ENCODE measurements around the gene CELA1. TPM values are rescaled to one million over a fixed set of nuclear protein-coding genes. Genes with fewer than 3 reads are reported as not detected.

The CELA1 gene
- total and polyA plus RNA-seq, 2 of the 13 experiments (the other 11 are each of a cell fraction or from before 2014, with no cell fraction given), result not detected

DNA sequence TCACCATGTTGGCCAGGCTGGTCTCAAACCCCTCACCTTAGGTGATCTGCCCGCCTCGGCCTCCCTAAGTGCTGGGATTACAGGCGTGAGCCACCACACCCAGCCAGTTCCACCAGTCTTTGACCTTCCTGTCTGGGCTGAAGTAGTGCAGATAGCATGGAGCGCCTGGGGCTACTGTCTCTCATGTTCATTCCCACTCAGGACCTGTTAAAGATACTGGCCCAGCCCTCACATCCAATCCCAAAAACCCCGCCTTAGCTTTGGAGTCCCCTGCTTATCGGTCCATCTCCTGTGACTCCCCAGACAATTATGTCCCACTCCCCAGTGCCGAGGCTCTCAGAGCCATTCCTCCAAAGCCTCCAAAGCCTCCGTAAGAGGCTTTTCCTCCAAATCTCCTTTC is 12.0 kb upstream of the CELA1 start:
- ATAC-seq, result no peak
- H3K36me3 ChIP-seq (replicated peaks in 1 of 2; ENCODE audit: control insufficient read depth in 1 of 2, insufficient read depth in 2 of 2, low read length in 2 of 2), result no peaks in the 10 kb centered on the region

DNA sequence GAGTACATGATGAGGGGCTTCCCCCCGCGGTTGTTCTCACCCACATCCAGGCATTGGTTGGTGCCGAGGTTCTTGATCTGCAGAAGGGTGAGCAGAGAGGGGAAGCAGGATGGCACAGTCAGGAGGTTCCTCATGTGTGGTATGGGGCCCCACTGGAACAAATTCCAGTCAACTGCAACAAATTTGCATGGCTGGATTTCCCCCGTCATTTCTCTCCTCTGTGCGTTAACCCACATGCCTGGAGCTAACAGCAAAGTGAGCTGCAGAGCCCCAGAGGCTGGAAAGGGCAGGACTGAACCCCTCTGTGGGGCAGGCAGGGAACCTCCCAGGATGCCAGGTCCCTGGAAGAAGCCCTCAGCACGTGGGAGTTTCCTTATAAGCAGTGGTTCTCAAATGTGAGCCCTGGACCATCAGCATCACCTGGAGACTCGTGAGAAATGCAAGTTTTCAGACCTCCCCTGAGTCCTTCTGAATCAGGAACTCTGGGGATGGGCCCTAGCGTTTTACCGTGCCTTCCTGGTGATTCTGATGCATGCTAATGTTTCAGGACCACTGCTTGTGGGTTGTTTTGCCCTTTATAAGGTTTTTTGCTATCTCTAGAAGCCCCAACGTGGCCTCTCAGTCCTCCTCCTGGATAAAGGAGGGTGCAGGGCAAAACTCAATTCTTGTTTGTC is 11.0 kb upstream of the CELA1 start:
- BruUV-seq (replicated peaks), result no TSS peak
- Histone ChIP-seq H3K79me2 (ENCODE audit: insufficient read depth, low read length) (no peaks in the 10 kb centered on the region), H4K20me1 (ENCODE audit: insufficient read depth, low read length) (no peaks in the 10 kb centered on the region), H2AFZ (ENCODE audit: low read length) (no peak overlapping the region), H3K27ac (ENCODE audit: extremely low read length, insufficient read depth, low read length) (no peak overlapping the region), H3K4me3 (replicated peaks in 1 of 3; ENCODE audit: insufficient read depth in 1 of 3, low read depth in 2 of 3, low read length in 3 of 3) (no peak overlapping the region), H3K4me2 (ENCODE audit: low read depth, low read length) (no peak overlapping the region), H3K4me1 (ENCODE audit: insufficient read depth, low read length) (peaks cover 31% of the 10 kb centered on the region), H3K36me3 (replicated peaks in 1 of 2; ENCODE audit: control insufficient read depth in 1 of 2, insufficient read depth in 2 of 2, low read length in 2 of 2) (no peaks in the 10 kb centered on the region), H3K27me3 (ENCODE audit: control insufficient read depth in 1 of 2, insufficient read depth in 2 of 2, low read length in 2 of 2) (no peaks in the 10 kb centered on the region), H3K9ac (ENCODE audit: insufficient read depth, low read depth, low read length) (no peak overlapping the region), H3K9me3 (ENCODE audit: low read length) (no peaks in the 10 kb centered on the region)
- CTCF ChIA-PET (ENCODE audit: low intra/inter-chr PET ratio, low total read pairs), result no interaction called here
- POLR2A ChIA-PET, result no interaction called here
- in situ Hi-C loops (cut with HindIII; ENCODE audit: extremely low pct_ligation_motif_present, low pct_unique_long_range_greater_than_20kb), result no loop called here
- 51% methylated on average over 9 of the region's 10 CpGs for WGBS (ENCODE audit: low lambda C conversion rate)
- TF ChIP-seq KDM2A (CRISPR knock-in tag; IDR thresholded peaks at IDR 0.05; ENCODE audit: borderline replicate concordance, low read depth) (no peak), SNRNP70 (IDR thresholded peaks at IDR 0.05; ENCODE audit: low read depth, low read length) (no peak), SP2 (CRISPR knock-in tag; IDR thresholded peaks at IDR 0.05) (no peak), ZNF562 (CRISPR knock-in tag; IDR thresholded peaks at IDR 0.05; ENCODE audit: borderline replicate concordance) (no peak)
- TF ChIP-seq, protein P1, sequence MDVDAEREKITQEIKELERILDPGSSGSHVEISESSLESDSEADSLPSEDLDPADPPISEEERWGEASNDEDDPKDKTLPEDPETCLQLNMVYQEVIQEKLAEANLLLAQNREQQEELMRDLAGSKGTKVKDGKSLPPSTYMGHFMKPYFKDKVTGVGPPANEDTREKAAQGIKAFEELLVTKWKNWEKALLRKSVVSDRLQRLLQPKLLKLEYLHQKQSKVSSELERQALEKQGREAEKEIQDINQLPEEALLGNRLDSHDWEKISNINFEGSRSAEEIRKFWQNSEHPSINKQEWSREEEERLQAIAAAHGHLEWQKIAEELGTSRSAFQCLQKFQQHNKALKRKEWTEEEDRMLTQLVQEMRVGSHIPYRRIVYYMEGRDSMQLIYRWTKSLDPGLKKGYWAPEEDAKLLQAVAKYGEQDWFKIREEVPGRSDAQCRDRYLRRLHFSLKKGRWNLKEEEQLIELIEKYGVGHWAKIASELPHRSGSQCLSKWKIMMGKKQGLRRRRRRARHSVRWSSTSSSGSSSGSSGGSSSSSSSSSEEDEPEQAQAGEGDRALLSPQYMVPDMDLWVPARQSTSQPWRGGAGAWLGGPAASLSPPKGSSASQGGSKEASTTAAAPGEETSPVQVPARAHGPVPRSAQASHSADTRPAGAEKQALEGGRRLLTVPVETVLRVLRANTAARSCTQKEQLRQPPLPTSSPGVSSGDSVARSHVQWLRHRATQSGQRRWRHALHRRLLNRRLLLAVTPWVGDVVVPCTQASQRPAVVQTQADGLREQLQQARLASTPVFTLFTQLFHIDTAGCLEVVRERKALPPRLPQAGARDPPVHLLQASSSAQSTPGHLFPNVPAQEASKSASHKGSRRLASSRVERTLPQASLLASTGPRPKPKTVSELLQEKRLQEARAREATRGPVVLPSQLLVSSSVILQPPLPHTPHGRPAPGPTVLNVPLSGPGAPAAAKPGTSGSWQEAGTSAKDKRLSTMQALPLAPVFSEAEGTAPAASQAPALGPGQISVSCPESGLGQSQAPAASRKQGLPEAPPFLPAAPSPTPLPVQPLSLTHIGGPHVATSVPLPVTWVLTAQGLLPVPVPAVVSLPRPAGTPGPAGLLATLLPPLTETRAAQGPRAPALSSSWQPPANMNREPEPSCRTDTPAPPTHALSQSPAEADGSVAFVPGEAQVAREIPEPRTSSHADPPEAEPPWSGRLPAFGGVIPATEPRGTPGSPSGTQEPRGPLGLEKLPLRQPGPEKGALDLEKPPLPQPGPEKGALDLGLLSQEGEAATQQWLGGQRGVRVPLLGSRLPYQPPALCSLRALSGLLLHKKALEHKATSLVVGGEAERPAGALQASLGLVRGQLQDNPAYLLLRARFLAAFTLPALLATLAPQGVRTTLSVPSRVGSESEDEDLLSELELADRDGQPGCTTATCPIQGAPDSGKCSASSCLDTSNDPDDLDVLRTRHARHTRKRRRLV (CRISPR knock-in tag; IDR thresholded peaks at IDR 0.05), result no peak
- DNase-seq (ENCODE audit: low spot score), result no peak
- no peak for FAIRE-seq
- intact Hi-C loops (cut with micrococcal nuclease; ENCODE audit: unreplicated experiment), result no loop called here
- no peak for ATAC-seq

More for the DNA sequence above, 12.0 kb upstream of the CELA1 start:
- Histone ChIP-seq H3K4me3 (replicated peaks in 1 of 3; ENCODE audit: insufficient read depth in 1 of 3, low read depth in 2 of 3, low read length in 3 of 3) (no peak overlapping the region), H3K9me3 (ENCODE audit: low read length) (no peaks in the 10 kb centered on the region), H3K79me2 (ENCODE audit: insufficient read depth, low read length) (no peaks in the 10 kb centered on the region), H3K9ac (ENCODE audit: insufficient read depth, low read depth, low read length) (no peak overlapping the region), H3K27ac (ENCODE audit: extremely low read length, insufficient read depth, low read length) (no peak overlapping the region), H3K4me2 (ENCODE audit: low read depth, low read length) (no peak overlapping the region), H3K4me1 (ENCODE audit: insufficient read depth, low read length) (peaks cover 40% of the 10 kb centered on the region), H3K27me3 (ENCODE audit: control insufficient read depth in 1 of 2, insufficient read depth in 2 of 2, low read length in 2 of 2) (no peaks in the 10 kb centered on the region), H2AFZ (ENCODE audit: low read length) (no peak overlapping the region), H4K20me1 (ENCODE audit: insufficient read depth, low read length) (no peaks in the 10 kb centered on the region)
- ChIA-PET CTCF (ENCODE audit: low intra/inter-chr PET ratio, low total read pairs) (no interaction called here), POLR2A (no interaction called here)
- TF ChIP-seq ZNF607 (CRISPR knock-in tag; IDR thresholded peaks at IDR 0.05; ENCODE audit: borderline replicate concordance) (no peak), ZNF558 (CRISPR knock-in tag; IDR thresholded peaks at IDR 0.05; ENCODE audit: borderline replicate concordance) (no peak)
- 91% methylated on average over 8 of the region's 8 CpGs for WGBS (ENCODE audit: low lambda C conversion rate)
- in situ Hi-C loops (cut with HindIII; ENCODE audit: extremely low pct_ligation_motif_present, low pct_unique_long_range_greater_than_20kb) (no loop called here), intact Hi-C loops (cut with micrococcal nuclease; ENCODE audit: unreplicated experiment) (no loop called here)
- no TSS peak for BruUV-seq (replicated peaks)
- no peak for DNase-seq (ENCODE audit: low spot score)
- FAIRE-seq, result no peak

Data from HepG2 (cell line).